GM21526 (cell line): ENCODE results near the gene TYMS.

Experiments
- ATAC-seq: cut with Tn5 transposase; IDR thresholded peaks from one replicate; pipeline ENCODE4 v1.9.1; 2021; ENCODE audit warnings: moderate library complexity; ENCODE audit not compliant: unreplicated experiment, low FRiP score

The TYMS gene

GRCh38 chr18:710418-711300 is 53.2 kb downstream of the TYMS start:
- ATAC-seq = no peak

GRCh38 chr18:711310-711656 is 53.8 kb downstream of the TYMS start:
- peak; percentile 13 for ATAC-seq

DNA sequence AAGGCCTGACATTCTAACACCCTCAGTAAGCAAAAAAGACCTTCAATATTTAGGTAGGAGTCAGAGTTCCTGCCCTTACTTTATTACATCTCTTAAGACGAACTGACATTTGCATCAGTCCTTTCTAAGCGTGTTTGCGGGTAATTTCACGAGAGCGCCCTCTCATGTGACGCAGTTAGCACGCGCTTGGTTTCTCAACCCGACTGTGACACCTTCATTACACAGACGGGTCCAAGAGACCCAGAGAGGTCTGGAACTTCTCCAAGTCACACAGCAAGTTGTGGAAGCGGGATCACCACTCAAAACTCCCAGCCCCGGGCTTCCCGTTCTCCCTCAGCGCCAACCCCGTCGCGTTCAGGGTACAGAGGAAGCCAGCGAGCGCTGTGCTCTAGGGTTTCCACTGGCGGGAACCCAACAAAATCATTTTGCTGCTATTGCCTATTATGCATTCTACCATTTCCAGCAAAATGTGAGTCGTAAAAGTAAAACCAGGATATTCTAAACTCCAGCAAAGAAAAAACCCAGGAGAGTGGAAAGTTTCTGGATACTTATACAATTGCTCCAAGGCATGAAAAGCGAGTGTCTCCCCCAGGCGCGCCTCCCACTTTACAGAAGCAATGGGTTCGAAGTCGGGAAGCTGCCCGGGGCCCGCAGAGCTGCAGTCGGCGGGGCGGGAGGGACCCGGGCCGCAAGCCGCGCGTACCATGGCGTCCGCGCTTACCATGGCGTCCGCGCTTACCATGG is 54.4 kb downstream of the TYMS start:
- peak; percentile 62 for ATAC-seq

- peak; percentile 87 for ATAC-seq
These were observed 55.1 kb downstream of the TYMS start, which contains the start of gene ENOSF1 for GRCh38 chr18:712401-713134. ENOSF1 (minus strand) TSS chr18:712630; CDS start chr18:712587, 43 bp downstream.

GRCh38 chr18:713135-713490 is 55.7 kb downstream of the TYMS start:
- no peak for ATAC-seq

- no peak for ATAC-seq
These were observed 58.2 kb downstream of the TYMS start for GRCh38 chr18:715626-716025.

DNA sequence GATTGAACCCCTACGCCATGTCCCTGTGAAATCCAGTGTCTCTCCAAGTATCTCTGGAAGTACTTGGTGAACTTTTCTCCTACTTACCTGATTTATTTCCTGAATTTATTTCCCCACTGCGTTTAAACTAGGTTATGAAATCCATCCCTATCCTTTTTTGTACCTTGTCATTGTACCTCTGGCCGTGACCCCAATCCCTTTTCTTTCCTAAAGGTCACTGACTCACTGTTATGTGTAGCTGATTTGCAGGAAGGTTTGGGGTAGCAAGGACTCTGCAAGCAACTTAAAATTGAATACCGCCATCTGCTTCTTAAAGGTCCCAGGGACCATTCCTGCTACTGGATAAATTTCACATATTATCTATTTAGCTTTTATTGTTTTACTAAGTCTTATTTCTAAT is 59.5 kb downstream of the TYMS start:
- ATAC-seq = no peak
